Hematopoietic multipotent progenitor cell treated with erythropoietin and hydrocortisone succinate and interleukin-3 and kit ligand, for 15 days (in vitro differentiated cells): ENCODE results near the gene EFCAB6.
"Not testable (repeated sequence)": the region's sequence is repeated elsewhere in the genome, so short reads cannot be mapped to it uniquely, and the experiment has no call there.

Experiments
- DNase-seq: peaks from one replicate; pipeline ENCODE4 v3.0.0-alpha.2; 2015; ENCODE audit warnings: low spot score

Gene EFCAB6

DNA sequence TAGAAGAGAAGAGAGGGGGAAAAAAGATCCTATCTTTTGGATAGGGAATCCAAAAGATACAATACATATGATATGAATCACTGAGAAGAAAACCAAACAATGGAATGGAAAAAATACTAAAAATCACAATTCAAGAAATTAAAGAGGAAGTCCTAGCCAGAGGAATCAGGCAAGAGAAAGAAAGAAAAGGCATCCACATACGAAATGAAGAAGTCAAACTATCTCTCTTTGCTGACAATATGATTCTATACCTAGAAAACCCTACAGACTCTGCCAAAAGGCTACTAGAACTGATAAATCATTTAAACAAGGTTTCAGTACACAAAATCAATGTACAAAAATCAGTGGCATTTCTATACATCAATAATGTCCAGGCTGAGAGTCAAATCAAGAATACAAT, 91.4 kb downstream of the EFCAB6 start:
- no peak for DNase-seq

DNA sequence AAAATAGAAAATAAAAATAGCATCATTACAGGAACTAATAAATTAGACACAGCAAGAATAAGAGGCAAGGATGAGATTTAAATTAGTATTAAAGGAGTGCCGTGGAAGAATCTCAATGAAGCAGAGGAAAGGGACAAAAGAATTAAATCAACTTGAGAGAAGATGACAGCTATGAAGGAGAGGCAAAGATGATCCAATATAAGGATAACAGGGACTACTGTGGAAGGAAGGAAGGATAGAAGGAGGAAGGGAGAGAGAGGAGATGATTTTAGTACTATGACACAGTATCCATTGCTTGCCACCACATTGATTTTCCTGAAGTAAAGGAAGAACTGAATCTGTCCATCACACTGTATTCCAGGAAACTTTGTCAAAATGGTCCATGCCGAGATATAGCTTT, 98.0 kb downstream of the EFCAB6 start:
- no peak for DNase-seq

GRCh38 chr22:43711681-43712080, 100.4 kb downstream of the EFCAB6 start:
- no peak for DNase-seq

DNA sequence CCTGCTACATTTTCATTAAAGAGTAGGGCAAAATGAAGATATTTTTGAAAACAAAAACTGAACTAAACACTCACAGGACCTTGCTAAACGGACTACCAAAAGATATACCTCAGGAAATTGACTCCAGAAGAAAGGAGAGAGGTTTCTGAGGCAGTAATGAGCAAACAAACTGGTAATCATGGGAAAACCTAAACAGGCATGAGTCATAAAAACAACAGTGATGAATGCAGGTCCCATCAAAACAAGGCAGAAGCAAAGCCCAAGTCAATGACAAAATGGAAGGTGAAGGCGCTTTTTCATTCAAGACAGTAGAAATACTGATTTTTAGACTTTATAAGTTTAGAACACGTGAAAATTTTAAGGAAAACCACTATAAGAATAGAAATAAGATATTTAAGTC, 104.5 kb downstream of the EFCAB6 start:
- no peak for DNase-seq

DNA sequence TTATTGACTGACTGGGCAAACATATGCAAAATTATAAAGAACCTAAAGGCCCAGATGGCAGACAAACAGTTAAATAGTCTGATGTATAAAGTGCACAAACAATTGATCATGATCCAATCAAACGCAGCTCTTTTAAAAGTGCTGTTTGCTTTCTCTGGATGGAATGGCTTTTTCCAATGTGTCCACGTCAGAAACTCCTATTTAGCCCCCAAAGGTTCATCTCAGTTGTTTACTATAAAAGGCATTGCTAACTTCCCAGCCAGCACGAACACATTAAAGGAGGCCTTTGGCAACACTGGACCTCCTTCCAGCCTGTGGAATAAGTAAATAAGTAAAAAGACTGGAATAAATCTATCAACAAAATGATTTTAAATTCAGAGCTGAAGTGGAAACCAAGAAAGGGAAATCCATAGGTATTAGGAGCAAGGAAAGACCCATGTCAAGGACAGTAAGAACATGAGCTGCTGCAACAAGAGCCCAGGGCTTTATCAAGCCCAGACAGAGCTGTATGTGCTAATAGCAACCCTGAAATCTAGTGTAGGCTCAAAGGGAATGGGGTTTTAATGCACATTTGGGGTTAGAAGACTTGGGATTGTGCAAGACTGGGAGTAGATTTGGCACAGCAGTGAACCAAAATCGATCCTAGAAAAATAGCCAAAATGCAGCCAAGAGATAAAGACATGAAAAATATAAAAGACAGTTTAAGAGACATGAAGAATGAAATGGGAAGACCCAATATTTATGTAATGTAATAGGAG, 105.4 kb downstream of the EFCAB6 start:
- no peak for DNase-seq

DNA sequence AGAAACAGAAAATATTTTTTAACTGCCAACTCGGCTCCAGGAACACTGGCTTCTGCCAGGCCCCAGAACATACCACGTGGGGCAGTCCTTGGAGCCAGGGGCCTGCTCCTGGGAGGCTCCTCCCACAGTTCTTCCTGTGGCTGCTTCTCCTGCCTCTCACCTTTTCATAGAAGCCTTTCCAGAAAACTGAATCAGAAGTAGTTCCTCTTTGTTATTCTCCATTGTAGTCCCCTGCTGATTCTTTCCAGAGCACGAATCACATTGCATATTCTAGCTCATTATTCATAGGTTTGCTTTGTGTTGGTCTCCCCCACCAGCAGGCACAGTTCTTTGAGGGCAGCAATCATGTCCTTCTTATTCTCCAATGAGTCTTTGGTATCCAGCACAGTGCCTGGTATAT, 106.0 kb downstream of the EFCAB6 start:
- DNase-seq = no peak

- no peak for DNase-seq
Measured at GRCh38 chr22:43704051-43704450, 108.1 kb downstream of the EFCAB6 start.

DNA sequence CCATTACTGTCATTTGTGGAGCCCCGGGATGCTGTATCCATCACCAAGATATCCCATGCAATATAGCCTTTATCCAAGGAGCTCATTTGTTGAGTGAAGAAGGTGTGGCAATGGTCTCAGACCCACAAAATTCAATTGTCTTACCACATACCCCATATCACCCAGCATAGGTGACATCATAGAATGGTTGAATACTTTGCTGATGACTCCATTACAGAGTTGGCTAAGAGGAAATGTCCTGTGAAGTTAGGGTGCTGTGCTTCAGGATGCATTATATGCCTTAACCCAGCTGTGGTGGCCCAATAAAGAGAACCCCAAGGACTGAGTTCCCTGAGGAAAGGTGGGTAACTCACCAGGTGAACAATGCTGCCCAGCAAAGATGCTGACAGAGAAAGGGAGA, 113.7 kb downstream of the EFCAB6 start:
- DNase-seq = no peak

- DNase-seq = no peak
Measured at GRCh38 chr22:43697894-43698293, 114.2 kb downstream of the EFCAB6 start.

- no peak for DNase-seq
Measured at GRCh38 chr22:43693249-43693648, 118.9 kb downstream of the EFCAB6 start.

GRCh38 chr22:43689356-43689755, 122.7 kb downstream of the EFCAB6 start:
- no peak for DNase-seq

DNA sequence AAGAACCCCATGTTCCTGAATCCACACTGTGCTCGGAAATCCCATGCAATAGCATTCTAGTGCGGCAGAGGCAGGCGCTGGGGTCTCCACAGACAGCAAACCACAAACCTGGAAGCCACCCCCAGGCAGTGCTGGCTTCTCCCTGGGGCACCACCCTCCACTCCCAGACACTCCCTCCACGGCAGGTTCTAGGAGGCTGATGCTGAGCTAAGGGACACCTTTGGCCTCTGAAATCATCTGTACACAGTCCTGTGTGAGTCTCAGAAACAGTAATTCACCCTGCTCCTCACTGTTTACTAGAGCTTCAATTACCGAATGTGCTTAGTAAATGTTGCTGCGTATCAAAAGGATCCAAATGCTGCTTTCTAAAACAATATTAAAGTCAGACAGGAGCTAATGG, 129.3 kb downstream of the EFCAB6 start:
- DNase-seq = no peak

- no peak for DNase-seq
Measured at GRCh38 chr22:43681731-43682360, 130.3 kb downstream of the EFCAB6 start.

DNA sequence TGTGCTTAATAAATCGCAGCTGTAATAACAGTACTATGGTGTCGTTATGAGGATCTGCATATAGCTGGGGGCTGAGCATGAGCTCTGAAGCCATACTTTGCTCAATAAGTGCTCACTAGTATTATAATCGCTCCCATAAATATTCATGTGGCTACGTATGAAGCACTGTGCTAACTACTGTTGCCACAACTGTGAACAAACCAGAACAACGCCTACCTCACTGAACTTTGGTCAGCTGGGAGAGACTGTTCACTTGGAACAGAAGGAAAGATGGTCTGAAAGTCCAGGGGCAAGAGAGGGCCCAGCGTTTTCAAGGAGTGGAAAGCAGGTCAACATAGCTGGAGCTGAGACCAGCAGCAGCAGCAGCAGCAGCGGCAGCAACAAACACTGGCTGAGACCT, 141.6 kb downstream of the EFCAB6 start:
- DNase-seq = no peak

GRCh38 chr22:43669190-43669589, 142.9 kb downstream of the EFCAB6 start:
- DNase-seq = no peak

DNA sequence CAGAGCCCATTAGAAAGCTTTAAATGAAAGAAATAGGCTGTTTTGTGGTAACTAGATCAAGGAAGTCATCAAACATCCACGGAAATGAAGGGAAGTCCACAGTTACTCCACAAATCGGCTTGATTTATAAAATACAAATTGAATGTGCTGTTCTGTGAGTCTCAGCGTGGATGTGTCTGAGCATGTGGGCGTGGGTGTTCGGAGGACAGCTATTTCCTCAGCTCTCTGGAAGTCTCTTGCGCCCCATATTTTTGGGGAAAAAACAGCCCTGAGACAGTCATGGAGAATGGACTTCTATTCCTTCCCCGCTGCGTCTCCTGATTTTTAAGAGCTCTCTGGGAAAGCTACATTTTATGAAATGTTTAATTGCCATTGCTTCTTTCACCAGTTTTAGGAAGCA, 144.4 kb downstream of the EFCAB6 start:
- DNase-seq = no peak

DNA sequence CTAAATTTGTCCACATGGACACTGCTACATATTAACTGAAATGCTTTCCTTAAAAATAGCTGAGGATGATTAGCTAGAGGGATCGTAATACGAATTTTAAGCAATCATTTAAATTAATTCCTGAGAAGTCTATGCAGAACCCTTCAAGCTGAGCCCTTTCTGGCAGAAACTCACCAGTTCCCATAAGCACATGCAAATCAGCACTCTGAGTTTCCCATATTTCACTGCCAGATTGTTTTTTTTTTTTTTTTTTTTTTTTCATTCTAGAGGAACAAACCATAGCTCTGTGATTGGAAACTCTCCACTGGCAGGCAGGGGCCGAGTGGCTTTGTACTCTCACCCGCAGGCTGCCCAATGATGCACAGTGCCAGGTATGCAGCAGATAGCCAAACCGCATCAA, 145.6 kb downstream of the EFCAB6 start:
- DNase-seq = no peak

DNA sequence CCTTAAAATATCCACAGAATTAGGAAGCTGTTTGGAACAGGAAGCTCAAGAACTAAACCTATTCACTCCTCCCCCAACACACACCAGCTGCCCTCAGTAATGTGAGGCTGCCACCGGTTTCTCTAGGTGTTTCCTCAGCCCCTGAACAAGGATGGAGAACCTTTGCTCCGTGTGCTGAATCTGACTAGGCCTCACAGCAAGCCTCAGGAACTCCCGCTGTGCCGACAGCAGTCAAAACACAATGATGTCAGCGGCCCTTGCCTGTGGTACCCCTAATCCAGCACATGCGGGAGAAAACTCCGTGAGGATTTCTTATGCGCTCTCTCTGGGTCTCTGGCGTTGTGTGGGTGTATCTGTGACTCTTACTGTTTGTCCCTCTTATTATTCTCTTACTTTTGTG, 153.3 kb downstream of the EFCAB6 start:
- DNase-seq = no peak

DNA sequence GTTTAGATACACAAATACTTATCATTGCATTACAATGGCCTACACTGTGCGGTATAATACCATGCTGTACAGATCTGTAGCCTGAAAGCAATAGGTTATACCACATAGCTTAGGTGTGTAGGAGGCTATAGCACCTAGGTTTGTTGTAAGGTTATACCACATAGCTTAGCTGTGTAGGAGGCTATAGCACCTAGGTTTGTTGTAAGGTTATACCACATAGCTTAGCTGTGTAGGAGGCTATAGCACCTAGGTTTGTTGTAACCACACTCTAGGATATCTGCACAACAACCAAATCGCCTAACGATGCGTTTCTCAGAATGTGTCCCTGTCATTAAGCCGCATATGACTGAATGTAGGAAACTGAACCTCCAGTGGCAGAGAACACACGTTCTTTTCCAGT, 155.5 kb downstream of the EFCAB6 start:
- DNase-seq = not testable (repeated sequence)

- no peak for DNase-seq
Measured at GRCh38 chr22:43654271-43654670, 157.8 kb downstream of the EFCAB6 start.

DNA sequence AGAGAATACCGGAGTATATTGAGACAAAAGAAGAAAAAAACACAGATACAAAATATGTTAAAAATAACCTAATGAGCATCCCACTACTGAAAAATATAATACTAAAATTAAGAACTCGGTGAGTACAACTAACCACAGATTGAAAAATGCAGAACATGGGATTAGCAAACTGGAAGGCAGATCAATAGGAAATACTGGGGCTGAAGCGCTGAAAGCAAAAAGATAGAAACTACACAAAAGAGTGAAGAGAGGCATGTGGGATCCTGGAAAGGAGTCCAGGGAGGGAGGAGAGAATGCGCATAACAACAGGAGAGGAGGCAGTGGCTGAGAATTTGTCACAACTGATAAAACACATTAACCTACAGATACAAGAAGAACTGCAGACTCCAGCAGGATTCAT, 159.3 kb downstream of the EFCAB6 start:
- no peak for DNase-seq

- no peak for DNase-seq
Measured at GRCh38 chr22:43643387-43643786, 168.7 kb downstream of the EFCAB6 start.

- DNase-seq = no peak
Measured at GRCh38 chr22:43642319-43643206, 169.5 kb downstream of the EFCAB6 start.
